HG03575 (cell line): ENCODE data around the gene TLDC2.
A peak's percentile ranks its signal among the peaks of the same experiment; 100 is the strongest.
"Not testable (repeated sequence)": the region's sequence is repeated elsewhere in the genome, so short reads cannot be mapped to it uniquely, and the experiment has no call there.

Source experiments
- ATAC-seq: cut with Tn5 transposase; IDR thresholded peaks from one replicate; pipeline ENCODE4 v1.9.1; 2021; ENCODE audit not compliant: unreplicated experiment, insufficient number of reproducible peaks, low FRiP score; ENCODE audit errors: extremely low read depth

TLDC2 gene

DNA sequence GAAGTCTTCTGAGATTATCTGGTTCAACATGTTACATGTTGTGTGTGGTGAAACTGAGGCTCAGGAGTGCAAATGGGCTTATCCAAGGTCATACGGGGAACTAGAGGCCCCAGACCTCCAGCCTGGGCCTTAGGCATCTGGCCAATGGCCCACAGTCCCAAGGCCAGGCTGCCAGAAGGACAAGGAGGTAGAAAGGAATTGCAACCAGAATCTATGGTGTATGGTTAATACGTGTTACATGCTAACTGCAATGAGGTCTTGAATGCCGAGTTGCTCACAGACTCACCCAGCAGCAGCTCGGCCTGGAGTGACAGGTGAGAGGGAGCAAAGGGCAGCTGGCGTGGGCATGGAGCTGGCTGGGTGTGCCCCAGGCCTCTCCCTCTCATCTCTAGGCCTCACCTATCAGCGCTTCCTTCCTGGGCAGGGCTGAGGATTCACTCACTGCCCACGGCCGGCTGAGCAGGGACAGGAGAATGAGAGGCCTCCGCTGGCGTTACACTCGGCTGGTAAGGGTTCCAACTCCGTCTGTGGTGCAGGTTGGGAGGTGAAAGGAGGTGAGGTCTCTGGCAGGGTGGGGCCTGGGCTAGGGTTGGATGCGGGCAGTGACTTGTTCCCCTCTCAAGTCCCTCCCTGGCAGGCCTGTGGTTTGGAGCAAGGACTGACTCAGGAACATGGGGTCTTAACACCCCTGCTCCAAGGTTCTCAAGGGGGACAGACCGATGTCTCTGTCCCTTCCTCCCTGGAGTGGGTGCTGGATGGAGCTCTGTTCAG is at the start of gene TLDC2:
Gene TLDC2, plus strand, starts transcription at position 437 of the 771 bp plus-strand sequence. Its CDS starts 37 bp downstream, at position 474.
- ATAC-seq: no peak

DNA sequence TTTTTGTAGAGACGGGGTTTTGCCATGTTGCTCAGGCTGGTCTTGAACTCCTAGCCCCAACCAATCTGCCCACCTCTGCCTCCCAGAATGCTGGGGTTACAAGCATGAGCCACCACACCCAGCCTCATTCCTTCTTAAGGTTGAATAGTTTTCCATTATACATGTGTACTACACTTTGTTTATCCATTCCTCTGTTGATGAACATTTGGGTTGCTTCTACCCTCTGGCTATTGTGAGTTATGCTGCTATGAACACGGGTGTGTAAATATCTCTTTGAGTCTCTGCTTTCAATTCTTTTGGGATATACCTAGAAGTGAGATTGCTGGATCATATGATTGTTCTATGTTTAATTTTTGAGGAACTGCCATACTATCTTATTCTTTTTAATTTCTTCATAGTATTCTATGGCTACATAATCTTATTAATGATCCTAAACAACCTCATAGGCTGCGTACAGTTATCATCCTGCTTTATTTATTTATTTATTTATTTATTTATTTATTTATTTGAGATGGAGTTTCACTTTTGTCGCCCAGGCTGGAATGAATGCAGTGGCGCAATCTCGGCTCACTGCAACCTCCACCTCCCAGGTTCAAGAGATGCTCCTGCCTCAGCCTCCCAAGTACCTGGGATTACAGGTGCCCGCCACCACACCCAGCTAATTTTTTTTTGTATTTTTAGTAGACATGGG is 49.2 kb upstream of the TLDC2 start:
- no peak for ATAC-seq

DNA sequence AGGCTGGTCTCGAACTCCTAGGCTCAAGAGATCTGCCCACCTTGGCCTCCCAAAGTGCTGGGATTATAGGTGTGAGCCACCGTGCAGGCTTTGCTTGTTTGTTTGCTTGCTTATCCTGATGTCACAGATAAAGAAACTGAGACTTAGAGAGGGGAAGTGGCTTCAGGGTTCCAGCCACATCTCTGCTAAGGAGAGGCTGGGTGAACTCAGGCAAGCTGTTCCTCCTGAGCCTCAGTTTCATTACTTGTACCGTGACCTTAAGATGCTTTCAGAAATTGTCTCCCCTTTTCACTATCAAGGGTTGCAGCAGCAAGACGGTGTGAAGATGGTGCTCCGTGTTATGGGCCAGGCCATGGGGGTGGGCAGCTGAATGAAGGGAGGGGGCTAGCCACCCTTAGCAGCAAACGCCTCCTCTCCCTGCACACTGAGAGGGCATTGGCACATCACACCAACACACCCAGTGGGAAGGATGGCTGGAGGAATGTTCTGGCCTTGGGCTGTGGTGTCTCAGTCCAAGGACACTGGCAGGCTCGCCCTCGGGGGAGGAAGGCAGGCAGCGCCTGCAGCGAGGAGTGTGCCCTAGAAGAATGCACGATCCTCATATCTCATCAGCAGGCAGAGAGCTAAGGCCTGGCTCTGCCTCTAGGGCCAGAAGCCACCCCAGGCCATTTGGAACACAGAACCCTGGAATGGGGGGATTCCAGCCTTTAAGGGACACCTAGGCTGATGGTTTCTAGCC is 48.2 kb upstream of the TLDC2 start:
- ATAC-seq: peak; percentile 51

DNA sequence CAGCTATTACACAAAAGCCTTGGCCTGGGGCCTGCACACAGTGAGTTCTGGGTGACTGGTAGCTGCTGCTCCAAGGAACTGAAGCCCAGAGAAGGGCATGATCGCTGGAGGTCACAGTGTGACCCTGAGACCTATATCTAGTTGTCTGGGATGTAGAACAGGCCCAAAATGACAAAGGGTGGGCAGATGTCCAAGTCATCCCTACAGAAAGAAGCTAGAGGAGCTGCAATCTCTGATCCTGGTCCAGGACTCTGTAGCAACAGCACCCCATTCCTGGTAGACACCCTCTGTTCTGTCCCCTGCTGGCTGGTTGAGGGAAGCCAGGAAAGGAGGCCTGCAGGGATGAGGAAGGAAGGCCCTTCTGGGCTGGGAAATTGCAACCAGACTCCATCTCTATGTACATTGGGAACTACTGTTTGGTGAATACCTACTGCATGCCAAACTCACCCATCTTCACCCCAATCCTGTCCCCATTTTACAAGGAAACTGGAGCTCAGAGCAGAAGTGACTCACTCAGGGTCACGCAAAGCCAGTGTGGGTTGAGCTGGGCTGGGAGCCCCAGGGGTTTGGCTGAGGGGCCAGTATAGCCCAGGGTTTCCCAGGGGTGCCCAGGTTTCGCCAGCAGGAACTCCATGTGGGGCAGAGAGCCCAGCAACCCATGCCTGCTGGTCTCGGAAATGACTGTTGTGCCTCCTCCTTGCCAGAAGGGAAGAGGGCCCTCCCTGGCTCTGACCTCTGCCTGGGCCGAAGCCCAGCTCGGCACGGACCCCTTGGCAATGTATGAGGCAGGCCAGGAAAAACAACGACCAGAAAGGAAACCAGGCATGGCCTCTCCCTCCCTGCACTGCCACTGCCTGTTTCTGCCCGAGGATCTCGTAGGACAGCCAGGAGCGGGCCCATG is 44.9 kb upstream of the TLDC2 start:
- ATAC-seq: no peak

DNA sequence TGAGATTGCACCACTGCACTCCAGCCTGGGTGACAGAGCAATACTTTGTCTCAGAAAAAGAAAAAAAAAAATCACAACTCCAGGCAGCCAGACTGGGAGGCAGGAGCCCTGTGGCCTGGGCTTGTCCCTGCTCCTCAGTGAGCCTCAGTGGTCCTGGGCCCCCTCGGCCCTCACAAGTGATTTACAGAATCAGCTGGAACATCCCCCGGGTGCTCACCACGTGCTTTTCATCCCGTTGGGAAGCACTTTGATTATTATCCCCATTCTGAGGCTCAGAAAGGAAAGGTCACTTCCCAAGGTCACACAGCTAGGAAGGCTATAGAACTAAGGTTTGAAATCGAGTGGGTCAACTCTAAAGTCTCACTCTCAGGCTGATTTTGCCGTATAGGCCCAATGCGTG is 43.1 kb upstream of the TLDC2 start:
- no peak for ATAC-seq

DNA sequence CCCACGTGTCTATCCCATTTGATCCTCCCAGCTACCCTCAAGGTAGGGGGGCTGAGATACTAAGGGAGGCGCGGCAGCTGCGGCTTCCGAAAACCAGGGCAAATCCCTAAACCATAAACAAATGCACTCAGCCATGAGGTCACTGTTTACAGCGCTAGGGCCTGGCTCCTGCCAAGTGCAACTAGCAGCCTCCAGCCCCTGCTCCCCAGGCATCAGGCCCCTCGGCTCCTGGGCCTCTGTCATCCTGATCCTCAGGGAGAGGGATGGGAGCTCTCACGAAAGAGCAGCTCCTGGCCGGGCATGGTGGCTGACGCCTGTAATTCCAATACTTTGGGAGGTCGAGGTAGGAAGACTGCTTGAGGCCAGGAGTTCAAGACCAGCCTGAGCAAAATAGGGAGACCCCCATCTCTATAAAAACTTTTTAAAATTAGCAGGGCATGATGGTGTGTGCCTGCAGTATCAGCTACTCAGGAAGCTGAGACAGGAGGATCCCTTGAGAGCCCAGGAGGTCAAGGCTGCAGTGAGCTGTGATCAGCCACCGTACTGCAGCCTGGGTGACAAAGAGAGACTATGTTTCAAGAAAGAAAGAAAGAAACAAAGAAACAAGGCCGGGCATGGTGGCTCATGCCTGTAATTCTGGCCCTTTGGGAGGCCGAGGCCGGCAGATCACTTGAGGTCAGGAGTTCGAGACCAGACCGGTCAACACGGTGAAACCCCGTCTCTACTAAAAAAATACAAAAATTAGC is 42.5 kb upstream of the TLDC2 start:
- no peak for ATAC-seq

DNA sequence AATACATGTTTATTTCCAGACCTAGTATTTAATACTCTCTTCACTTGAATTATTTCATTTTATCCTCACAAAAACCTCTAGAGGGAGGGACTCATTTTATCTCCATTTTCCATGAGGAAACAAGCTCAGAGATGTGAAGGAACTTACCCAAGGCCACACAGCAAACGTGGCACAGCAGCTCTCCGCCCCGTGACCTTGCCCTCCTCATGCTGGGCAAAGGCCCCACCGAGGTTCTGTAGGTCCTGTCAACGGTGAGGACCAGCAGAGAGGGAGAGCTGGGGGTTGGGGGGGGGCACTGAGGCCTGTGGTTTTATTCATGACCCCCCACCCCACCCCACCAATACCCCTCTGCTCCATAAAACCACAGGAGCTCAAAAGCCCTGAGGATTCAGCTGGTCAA is 40.9 kb upstream of the TLDC2 start:
- ATAC-seq: no peak

DNA sequence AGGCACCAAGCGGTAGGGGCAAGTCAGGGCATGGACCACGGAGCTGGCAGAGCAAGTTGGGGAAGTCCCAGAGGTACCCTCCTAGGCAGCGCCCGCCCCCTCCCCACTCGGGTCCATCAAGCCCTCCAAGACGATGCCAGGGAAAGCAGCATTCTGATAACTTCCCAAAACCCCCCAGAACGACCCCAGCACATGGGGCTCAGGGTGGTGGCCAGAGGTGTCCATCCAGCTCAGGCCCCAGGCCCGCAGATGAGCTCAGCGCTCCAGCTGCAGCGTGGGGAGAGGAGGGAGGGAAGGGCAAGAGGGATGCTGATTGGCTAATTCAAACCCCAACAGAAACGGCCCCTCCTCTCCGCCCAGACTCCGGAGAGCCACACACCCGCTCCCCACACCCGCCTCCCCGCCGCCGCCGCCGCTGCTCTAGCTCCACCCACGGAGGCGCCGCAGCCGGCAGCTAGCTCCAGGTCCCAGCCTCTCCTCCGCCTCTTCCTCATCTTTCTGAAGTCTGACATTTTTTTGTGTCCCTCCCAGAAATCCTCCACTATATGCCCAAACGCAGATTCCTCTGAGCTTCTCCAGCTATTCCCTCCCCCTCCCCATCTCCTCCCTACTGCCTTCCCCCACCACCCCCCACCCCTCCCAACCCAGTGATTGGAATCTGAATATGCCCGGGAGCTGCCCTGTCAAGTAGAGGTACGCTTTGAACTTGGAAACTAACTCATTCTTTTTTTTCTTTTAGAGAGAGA is 40.3 kb upstream of the TLDC2 start:
- no peak for ATAC-seq

DNA sequence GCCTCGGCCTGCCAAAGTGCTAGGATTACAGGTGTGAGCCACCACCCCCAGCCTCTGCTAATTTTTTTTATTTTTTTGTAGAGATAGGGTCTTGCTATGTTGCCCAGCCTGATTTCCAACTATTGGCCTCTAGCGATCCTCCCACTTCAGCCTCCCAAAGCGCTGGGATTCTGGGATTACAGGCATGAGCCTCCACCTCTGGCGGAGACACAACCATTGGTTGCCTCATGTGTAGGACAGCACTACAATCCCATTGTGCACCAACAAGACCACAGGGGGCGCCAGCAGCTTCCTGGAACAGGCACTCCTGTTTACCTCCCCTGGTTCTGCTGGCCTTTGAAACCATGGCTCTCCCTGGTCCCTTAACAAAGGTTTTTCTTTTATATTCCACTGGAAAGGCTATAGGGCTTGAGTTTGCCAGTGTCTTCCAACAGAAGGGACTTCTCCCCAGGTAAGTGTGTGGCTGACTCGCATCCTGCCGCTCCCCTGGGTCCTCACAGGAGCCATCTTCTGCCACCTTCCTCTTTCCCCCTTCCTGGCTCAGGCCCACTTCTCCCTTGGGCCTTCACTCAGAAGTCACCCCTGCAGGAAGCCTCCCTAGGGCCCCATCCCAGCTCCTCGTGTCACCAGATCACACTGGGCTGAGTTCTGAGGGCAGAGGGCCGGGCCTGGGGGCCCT is 39.2 kb upstream of the TLDC2 start:
- ATAC-seq: no peak

DNA sequence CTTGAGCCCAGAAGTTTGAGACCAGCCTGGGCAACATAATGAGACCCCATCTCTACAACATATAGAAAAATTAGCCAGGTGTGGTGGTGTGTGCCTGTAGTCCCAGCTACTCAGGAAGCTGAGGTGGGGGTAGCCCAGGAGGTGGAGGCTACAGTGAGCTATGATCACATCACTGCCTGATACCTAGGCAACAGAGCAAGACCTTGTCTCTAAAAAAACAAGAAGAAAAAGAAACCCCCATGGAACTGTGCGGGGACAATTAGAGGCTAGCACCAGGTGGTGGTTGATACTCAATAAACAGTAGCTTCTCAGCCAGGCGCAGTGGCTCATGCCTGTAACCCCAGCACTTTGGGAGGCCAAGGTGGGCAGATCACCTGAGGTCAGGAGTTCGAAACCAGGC is 37.6 kb upstream of the TLDC2 start:
- ATAC-seq: not testable (repeated sequence)

DNA sequence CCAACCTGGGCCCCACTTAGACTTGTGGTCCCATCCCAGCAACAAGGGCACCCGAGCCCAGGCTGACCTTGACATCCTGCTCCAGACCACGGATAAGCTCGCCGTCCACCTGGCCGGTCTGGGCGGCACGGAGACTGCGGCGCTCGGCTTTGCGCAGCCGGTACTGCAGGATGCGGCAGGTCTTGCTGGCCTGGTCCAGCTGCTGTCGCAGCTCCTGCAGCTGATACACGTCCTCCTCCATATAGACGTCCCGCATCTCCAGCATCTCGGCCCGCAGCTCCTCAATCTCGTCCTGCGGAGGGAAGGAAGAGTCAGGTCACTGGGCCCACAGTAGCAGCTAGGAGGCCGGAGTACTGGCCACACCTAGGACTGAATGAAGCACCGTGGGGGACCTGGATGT is 36.8 kb upstream of the TLDC2 start:
- no peak for ATAC-seq

DNA sequence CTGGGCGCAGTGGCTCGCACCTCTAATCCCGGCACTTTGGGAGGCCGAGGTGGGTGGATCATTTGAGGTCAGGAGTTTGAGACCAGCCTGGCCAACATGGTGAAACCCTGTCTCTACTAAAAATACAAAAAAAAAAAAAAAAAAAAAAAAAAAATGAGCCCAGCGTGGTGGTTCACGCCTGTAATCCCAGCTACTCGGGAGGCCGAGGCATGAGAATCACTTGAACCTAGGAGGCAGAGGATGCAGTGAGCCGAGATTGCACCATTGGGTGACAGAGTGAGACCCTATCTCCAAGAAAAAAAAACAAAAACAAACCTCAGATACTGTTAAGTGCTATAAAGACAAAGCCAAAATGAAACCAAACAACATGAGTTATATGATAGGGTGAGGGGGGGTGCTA is 34.9 kb upstream of the TLDC2 start:
- ATAC-seq: not testable (repeated sequence)

DNA sequence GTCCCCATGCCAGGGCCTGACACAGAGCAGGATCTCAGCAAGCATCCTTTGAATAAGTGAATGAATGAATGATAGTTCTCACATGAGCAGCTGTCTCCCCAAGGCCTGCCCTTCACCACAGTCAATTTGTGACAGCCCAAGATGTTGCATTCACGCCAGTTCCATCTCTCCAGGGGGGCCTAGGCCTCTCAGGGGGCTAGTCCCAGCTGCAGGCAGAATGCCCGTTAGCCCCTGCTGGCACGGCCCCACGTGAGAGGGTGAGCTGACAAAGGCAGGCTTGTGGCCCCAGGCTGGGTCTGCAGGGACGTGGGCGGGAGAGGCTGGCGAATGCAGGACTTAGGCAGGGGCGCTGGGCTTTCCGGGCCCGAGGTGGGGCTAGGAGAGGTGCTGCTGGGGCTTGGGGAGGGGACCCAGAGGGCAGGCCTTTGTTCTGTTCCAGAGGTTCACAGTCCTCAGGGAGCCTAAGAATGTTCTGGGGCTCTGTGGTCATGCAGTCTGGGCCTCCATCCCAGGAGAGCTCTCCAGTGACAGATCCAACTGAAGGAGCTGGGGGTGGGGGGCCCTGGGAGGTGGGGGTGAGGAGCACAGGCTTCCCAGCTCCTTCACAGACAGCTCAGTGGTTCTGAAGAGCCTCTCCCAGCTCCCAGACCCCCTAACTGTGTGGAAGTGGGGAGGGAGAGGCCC is 30.5 kb upstream of the TLDC2 start:
- no peak for ATAC-seq

DNA sequence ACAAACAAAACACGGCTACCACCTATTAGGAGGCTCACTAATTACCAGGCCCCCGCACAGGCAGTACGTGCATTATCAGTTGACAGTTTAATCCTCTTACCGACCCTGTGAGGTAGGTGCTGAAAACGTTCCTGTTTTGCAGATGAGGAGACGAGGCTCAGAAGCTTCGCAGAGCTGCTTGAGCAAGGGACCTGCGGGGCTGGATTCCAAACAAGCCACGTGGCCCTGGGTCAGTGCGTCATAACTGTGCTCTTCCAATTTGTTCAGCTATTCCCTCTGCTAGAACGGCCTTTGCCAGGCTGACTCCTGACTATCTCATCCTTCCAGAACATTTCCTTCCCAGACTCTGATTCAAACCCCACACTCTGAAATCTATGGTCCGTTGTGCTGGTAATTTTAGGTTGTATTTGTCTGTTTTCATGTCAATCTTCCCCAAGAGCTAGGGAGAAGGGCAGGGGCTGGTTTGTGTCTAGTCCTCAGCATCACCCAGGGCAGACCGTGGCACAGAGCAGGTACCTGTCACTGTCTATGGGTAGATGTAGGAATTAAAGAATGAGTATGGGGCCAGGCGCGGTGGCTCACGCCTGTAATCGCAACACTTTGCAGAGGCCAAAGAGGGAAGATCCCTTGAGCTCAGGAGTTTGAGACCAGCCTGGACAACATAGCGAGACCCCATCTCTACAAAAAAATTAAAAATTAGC is 28.8 kb upstream of the TLDC2 start:
- ATAC-seq: no peak

DNA sequence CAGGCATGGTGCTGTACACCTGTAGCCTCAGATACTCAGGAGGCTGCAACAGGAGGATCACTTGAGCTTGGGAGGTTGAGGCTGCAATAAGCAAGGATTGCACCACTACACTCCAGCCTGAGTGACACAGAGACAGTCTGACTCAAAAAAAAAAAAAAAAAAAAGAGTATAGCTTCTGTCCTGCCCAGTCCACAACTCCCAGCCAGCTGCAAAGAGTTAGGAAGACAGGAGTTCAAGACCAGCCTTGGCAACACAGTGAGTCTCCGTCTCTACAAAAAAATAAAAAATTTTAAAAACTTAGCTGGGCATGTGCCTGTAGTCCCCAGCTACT is 28.3 kb upstream of the TLDC2 start:
- no peak for ATAC-seq

DNA sequence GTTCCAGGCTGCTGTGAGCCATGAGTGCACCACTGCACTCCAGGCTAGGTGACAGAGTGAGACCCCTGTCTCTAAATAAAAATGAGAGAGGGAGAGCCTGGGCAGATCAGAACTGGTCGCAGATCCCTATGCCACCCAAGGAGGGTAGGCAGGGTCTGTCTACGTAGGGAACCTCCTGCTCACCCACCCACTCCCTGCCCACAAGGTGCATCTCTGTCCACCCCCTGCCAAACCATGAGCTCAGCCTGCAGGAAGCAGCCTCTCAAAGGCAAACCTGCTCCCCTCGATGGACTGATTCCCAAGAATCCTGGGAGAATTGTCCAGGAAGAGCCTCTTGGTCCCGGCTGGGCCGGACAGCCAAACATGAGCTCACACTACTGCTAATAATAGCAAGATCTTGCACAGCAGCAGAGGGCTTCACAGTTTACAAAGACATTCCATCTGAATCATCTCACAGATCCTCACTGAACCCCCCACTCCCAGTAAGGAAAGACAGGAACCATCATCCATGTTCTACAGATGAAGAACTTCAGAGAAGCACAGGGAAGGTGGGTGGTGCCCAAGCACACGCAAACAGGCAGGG is 27.8 kb upstream of the TLDC2 start:
- no peak for ATAC-seq
